IPS-NIHi11 (cell line): Measurements from ENCODE around the gene MEA1.
"Not testable (repeated sequence)": the region's sequence is repeated elsewhere in the genome, so short reads cannot be mapped to it uniquely, and the experiment has no call there.

Experiments used
- DNase-seq: peaks from one replicate; pipeline ENCODE4 v3.0.0; 2012; ENCODE audit warnings: mixed read lengths, low spot score

Gene MEA1

GRCh38 chr6:43013843-43014433 is at the start of gene MEA1, which contains the start of gene KLHDC3:
TSS of gene MEA1 (minus strand) at chr6:43013946. CDS start at chr6:43013813, 133 bp downstream.
TSS of gene KLHDC3 (plus strand) at chr6:43014249. CDS start at chr6:43017193, 2,944 bp downstream.
- DNase-seq = peak; percentile 96

GRCh38 chr6:43062818-43063217 is 49.1 kb upstream of the MEA1 start:
- DNase-seq = no peak

- no peak for DNase-seq
Observed at GRCh38 chr6:43061861-43062260, 48.1 kb upstream of the MEA1 start.

GRCh38 chr6:43060755-43061633 is 47.2 kb upstream of the MEA1 start:
- DNase-seq = no peak

GRCh38 chr6:43060034-43060754 is 46.4 kb upstream of the MEA1 start:
- DNase-seq = peak; percentile 61

GRCh38 chr6:43059168-43060033 is 45.7 kb upstream of the MEA1 start, which contains the start of the genes KLC4 and MRPL2:
TSS of gene KLC4 (plus strand) at chr6:43059631. CDS start at chr6:43061336, 1,705 bp downstream.
TSS of gene MRPL2 (minus strand) at chr6:43059434. CDS start at chr6:43059381, 53 bp downstream.
- peak; percentile 99 for DNase-seq

GRCh38 chr6:43058531-43058930 is 44.8 kb upstream of the MEA1 start:
- DNase-seq = no peak

- DNase-seq = no peak
Observed at GRCh38 chr6:43055966-43056365, 42.2 kb upstream of the MEA1 start.

GRCh38 chr6:43054206-43054943 is 40.6 kb upstream of the MEA1 start:
- no peak for DNase-seq

- DNase-seq = peak; percentile 99
Observed at GRCh38 chr6:43053545-43054205, 39.9 kb upstream of the MEA1 start, which contains the start of gene CUL7. TSS of gene CUL7 (minus strand) at chr6:43053851. CDS start at chr6:43052788, 1,063 bp downstream.

GRCh38 chr6:43052842-43053544 is 39.2 kb upstream of the MEA1 start:
- peak; percentile 47 for DNase-seq

GRCh38 chr6:43052225-43052841 is 38.6 kb upstream of the MEA1 start:
- DNase-seq = no peak

- no peak for DNase-seq
Observed at GRCh38 chr6:43050981-43051380, 37.2 kb upstream of the MEA1 start.

GRCh38 chr6:43047998-43048397 is 34.3 kb upstream of the MEA1 start:
- DNase-seq = no peak

GRCh38 chr6:43045371-43045930 is 31.7 kb upstream of the MEA1 start:
- DNase-seq = no peak

GRCh38 chr6:43043310-43043709 is 29.6 kb upstream of the MEA1 start:
- DNase-seq = no peak

GRCh38 chr6:43041475-43041874 is 27.7 kb upstream of the MEA1 start:
- not testable (repeated sequence) for DNase-seq

- no peak for DNase-seq
Observed at GRCh38 chr6:43040542-43041257, 27.0 kb upstream of the MEA1 start.
